Measurements from ENCODE around the gene ARHGAP10. TPM values are rescaled to one million over a fixed set of nuclear protein-coding genes. Genes with fewer than 3 reads are reported as not detected.
"Not testable (repeated sequence)": the region's sequence is repeated elsewhere in the genome, so short reads cannot be mapped to it uniquely, and the experiment has no call there.

The ARHGAP10 gene
- total and polyA plus RNA-seq, 5 donors from 2014 or later = 2.9 to 14.1 (median 4.7) TPM

DNA sequence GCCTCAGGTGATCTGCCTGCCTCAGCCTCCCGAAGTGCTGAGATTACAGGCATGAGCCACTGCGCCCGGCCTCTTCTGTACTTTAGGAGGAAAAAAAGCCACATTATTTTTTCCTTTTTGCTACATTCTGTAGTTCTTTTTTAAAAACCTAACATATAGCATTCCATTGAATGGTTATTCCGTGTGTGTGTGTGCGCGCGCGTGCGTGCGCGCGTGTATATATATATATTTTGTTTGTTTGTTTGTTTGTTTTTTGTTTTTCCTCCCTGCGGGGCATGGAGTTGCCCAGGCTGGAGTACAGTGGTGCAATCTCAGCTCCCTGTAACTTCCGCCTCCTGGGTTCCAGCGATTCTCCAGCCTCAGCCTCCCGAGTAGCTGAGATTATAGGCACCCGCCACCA, 59.5 kb downstream of the ARHGAP10 start:
- no peaks in the 10 kb centered on the region for H3K9me3 ChIP-seq (ENCODE audit: control insufficient read depth in 2 of 2, low read length in 2 of 2)
- ATAC-seq (ENCODE audit: low read depth in 2 of 2) = no peak
- no peak for DNase-seq
- Mint-ChIP-seq H3K27me3 (no peaks in the 10 kb centered on the region), H3K4me3 (peak overlapping the region in 1 of 4 donors; percentile 43), H3K36me3 (no peaks in the 10 kb centered on the region), H3K27ac (peak overlapping the region in 1 of 3 donors; percentile 92), H3K4me1 (peaks cover 23 to 46% (median 40%) of the 10 kb centered on the region in 4 donors), H3K9me3 (no peaks in the 10 kb centered on the region)
- H3K27me3 ChIP-seq (ENCODE audit: control insufficient read depth, insufficient read depth, low read length) = no peaks in the 10 kb centered on the region
- no peak overlapping the region for H3K27ac ChIP-seq (ENCODE audit: insufficient read depth, low read length, poor library complexity, severe bottlenecking)
- no peaks in the 10 kb centered on the region for H3K36me3 ChIP-seq (ENCODE audit: control insufficient read depth, insufficient read depth, low read length)
- no peak overlapping the region for H3K4me3 ChIP-seq (ENCODE audit: low read depth, low read length)
- H3K4me1 ChIP-seq (ENCODE audit: control insufficient read depth, insufficient read depth, low read length, poor library complexity, severe bottlenecking) = peaks cover 22% of the 10 kb centered on the region

GRCh38 chr4:147791865-147792264, 60.0 kb downstream of the ARHGAP10 start:
- peak overlapping the region; percentile 97 for H3K4me3 ChIP-seq (ENCODE audit: low read depth, low read length)
- H3K4me1 Mint-ChIP-seq = peaks cover 23 to 45% (median 40%) of the 10 kb centered on the region in 4 donors
- H3K9me3 ChIP-seq (ENCODE audit: control insufficient read depth in 2 of 2, low read length in 2 of 2) = no peaks in the 10 kb centered on the region
- DNase-seq (no peak), ATAC-seq (ENCODE audit: low read depth in 2 of 2) (no peak)
- no peaks in the 10 kb centered on the region for H3K36me3 ChIP-seq (ENCODE audit: control insufficient read depth, insufficient read depth, low read length)
- H3K4me1 ChIP-seq (ENCODE audit: control insufficient read depth, insufficient read depth, low read length, poor library complexity, severe bottlenecking) = peaks cover 22% of the 10 kb centered on the region
- H3K27ac ChIP-seq (ENCODE audit: insufficient read depth, low read length, poor library complexity, severe bottlenecking) = peak overlapping the region; percentile 64
- H3K36me3 Mint-ChIP-seq = no peaks in the 10 kb centered on the region
- H3K27ac Mint-ChIP-seq = peak overlapping the region; percentile 78 to 95 (median 92)
- no peaks in the 10 kb centered on the region for H3K27me3 Mint-ChIP-seq
- no peaks in the 10 kb centered on the region for H3K9me3 Mint-ChIP-seq
- no peaks in the 10 kb centered on the region for H3K27me3 ChIP-seq (ENCODE audit: control insufficient read depth, insufficient read depth, low read length)
- H3K4me3 Mint-ChIP-seq = peak overlapping the region; percentile 71 to 98 (median 85)

- peak overlapping the region; percentile 9 to 71 (median 42) for H3K4me3 Mint-ChIP-seq
- H3K36me3 Mint-ChIP-seq = peaks cover 3% of the 10 kb centered on the region
- Histone ChIP-seq H3K4me3 (ENCODE audit: low read depth, low read length) (peak overlapping the region; percentile 55), H3K27me3 (ENCODE audit: control insufficient read depth, insufficient read depth, low read length) (no peaks in the 10 kb centered on the region), H3K4me1 (ENCODE audit: control insufficient read depth, insufficient read depth, low read length, poor library complexity, severe bottlenecking) (peaks cover 22% of the 10 kb centered on the region), H3K9me3 (ENCODE audit: control insufficient read depth in 2 of 2, low read length in 2 of 2) (no peaks in the 10 kb centered on the region), H3K27ac (ENCODE audit: insufficient read depth, low read length, poor library complexity, severe bottlenecking) (peak overlapping the region; percentile 34), H3K36me3 (ENCODE audit: control insufficient read depth, insufficient read depth, low read length) (no peaks in the 10 kb centered on the region)
- no peaks in the 10 kb centered on the region for H3K9me3 Mint-ChIP-seq
- peak in 1 of 2 donors; percentile 26 for ATAC-seq (ENCODE audit: low read depth in 2 of 2)
- H3K27me3 Mint-ChIP-seq = no peaks in the 10 kb centered on the region
- peaks cover 23 to 54% (median 36%) of the 10 kb centered on the region in 4 donors for H3K4me1 Mint-ChIP-seq
- peak overlapping the region; percentile 39 to 97 (median 92) for H3K27ac Mint-ChIP-seq
- DNase-seq = peak in 1 of 3 donors; percentile 49
Observed at GRCh38 chr4:147793569-147794313, 61.9 kb downstream of the ARHGAP10 start.

DNA sequence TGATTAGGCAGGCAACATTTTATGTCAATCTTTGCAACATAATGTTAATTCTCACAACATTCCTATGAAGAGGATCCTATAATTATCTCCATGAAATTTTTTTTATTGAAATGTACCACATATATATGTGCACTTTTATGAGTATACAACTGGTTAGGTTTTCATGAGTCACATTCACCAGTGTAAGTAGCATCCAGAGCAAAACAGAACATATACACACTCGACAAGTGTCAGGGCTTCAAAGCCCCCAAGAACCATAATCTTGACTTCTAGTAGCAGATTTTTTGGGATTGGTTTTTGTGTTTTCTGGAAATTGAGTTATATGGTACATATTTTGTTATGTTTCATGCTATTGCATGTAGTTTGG, 62.4 kb downstream of the ARHGAP10 start:
- Histone ChIP-seq H3K27ac (ENCODE audit: insufficient read depth, low read length, poor library complexity, severe bottlenecking) (peak overlapping the region; percentile 34), H3K4me3 (ENCODE audit: low read depth, low read length) (peak overlapping the region; percentile 55), H3K36me3 (ENCODE audit: control insufficient read depth, insufficient read depth, low read length) (no peaks in the 10 kb centered on the region), H3K9me3 (ENCODE audit: control insufficient read depth in 2 of 2, low read length in 2 of 2) (no peaks in the 10 kb centered on the region), H3K4me1 (ENCODE audit: control insufficient read depth, insufficient read depth, low read length, poor library complexity, severe bottlenecking) (peaks cover 25% of the 10 kb centered on the region), H3K27me3 (ENCODE audit: control insufficient read depth, insufficient read depth, low read length) (no peaks in the 10 kb centered on the region)
- H3K4me3 Mint-ChIP-seq = peak overlapping the region in 2 of 4 donors; percentile 22 to 71
- peaks cover 24 to 54% (median 38%) of the 10 kb centered on the region in 4 donors for H3K4me1 Mint-ChIP-seq
- H3K27ac Mint-ChIP-seq = peak overlapping the region in 2 of 3 donors; percentile 92 to 97
- ATAC-seq (ENCODE audit: low read depth in 2 of 2) (no peak), DNase-seq (no peak)
- peaks cover 3% of the 10 kb centered on the region for H3K36me3 Mint-ChIP-seq
- no peaks in the 10 kb centered on the region for H3K27me3 Mint-ChIP-seq
- no peaks in the 10 kb centered on the region for H3K9me3 Mint-ChIP-seq

DNA sequence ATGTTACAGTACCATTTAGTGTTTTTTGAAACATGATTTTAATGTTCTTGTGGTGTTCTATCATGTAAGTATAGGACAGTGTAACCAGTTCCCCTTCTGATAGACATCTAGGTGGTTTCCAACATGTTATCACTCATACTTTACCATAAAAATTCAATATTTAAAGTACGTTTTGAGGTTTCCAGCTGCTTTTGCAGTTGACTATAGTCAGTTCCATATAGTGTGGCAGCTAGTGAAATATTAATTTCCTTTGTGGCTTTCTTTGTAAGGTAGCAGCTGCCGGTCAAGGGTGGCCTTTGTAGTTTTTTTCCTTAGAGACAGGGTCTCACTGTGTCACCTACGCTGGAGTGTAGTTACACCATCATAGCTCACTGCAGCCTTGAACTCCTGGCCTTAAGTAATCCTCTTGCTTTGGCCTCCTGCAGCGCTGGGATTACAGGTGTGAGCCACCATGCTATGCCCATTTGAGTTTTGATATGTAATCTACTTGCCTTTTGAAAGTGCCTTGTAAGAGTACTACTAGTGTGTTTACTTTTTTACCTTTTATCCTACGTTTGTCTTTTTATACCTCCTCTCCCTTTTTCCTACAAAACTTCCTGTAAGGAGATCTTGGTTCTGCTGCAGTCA, 63.0 kb downstream of the ARHGAP10 start:
- ATAC-seq (ENCODE audit: low read depth in 2 of 2) (no peak), DNase-seq (no peak)
- no peaks in the 10 kb centered on the region for H3K9me3 Mint-ChIP-seq
- no peaks in the 10 kb centered on the region for H3K36me3 ChIP-seq (ENCODE audit: control insufficient read depth, insufficient read depth, low read length)
- H3K27me3 ChIP-seq (ENCODE audit: control insufficient read depth, insufficient read depth, low read length) = no peaks in the 10 kb centered on the region
- H3K27ac ChIP-seq (ENCODE audit: insufficient read depth, low read length, poor library complexity, severe bottlenecking) = peak overlapping the region; percentile 34
- peak overlapping the region; percentile 55 for H3K4me3 ChIP-seq (ENCODE audit: low read depth, low read length)
- peaks cover 3% of the 10 kb centered on the region for H3K36me3 Mint-ChIP-seq
- H3K4me1 Mint-ChIP-seq = peaks cover 30 to 55% (median 42%) of the 10 kb centered on the region in 4 donors
- peak overlapping the region in 1 of 4 donors; percentile 2 for H3K4me3 Mint-ChIP-seq
- H3K9me3 ChIP-seq (ENCODE audit: control insufficient read depth in 2 of 2, low read length in 2 of 2) = no peaks in the 10 kb centered on the region
- peak overlapping the region in 2 of 3 donors; percentile 5 to 92 for H3K27ac Mint-ChIP-seq
- H3K4me1 ChIP-seq (ENCODE audit: control insufficient read depth, insufficient read depth, low read length, poor library complexity, severe bottlenecking) = peaks cover 31% of the 10 kb centered on the region
- H3K27me3 Mint-ChIP-seq = no peaks in the 10 kb centered on the region

DNA sequence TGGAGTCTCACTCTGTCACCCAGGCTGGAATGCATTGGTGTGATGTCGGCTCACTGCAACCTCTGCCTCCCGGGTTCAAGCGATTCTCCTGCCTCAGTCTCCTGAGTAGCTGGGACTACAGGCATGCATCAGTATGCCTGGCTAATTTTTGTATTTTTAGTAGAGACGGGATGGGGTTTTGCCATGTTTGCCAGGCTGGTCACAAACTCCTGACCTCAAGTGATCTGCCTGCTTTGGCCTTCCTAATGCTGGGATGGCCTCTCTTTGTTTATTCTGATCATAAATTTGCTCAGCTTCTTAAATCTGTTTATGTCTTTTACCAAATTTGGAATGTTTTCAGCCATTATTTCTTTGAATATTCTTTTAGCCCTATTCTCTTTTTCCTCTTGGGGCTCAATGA, 67.2 kb downstream of the ARHGAP10 start:
- H3K9me3 ChIP-seq (ENCODE audit: control insufficient read depth in 2 of 2, low read length in 2 of 2); H3K27me3 Mint-ChIP-seq; H3K27me3 ChIP-seq (ENCODE audit: control insufficient read depth, insufficient read depth, low read length); H3K36me3 Mint-ChIP-seq; H3K9me3 Mint-ChIP-seq; H3K4me3 Mint-ChIP-seq; H3K36me3 ChIP-seq (ENCODE audit: control insufficient read depth, insufficient read depth, low read length); H3K4me3 ChIP-seq (ENCODE audit: low read depth, low read length); DNase-seq; H3K27ac ChIP-seq (ENCODE audit: insufficient read depth, low read length, poor library complexity, severe bottlenecking); ATAC-seq (ENCODE audit: low read depth in 2 of 2); H3K27ac Mint-ChIP-seq: not testable (repeated sequence)
- H3K4me1 Mint-ChIP-seq = peaks cover 20 to 53% (median 35%) of the 10 kb centered on the region in 4 donors
- H3K4me1 ChIP-seq (ENCODE audit: control insufficient read depth, insufficient read depth, low read length, poor library complexity, severe bottlenecking) = peaks cover 30% of the 10 kb centered on the region

DNA sequence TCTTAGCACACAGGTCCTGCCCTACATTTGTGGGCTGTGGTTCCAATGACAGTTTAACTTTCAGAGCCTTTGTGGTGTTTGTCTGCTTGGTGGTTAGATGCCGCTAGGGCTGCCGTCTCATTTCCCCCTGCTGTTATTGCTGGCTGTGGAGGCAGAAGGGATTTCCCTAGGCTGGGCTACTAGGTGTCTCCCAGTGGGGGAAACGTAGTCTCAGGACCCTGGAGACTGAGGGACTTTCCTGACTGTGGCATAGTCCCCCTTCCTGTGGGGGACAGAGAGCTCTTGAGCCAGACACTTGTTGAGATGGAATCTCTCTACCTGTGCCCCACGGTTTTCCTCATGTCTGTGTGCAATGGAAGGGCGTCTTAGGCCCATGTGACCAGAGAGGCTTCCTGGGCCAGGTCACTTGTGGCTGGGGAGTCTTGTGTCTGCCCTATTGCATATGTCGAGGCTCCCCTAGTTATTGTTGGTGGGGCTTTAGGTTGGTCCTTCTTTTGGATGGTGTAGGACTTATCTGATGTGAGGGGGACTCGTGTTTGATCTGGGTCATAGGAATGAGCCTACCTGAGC, 68.2 kb downstream of the ARHGAP10 start:
- Histone ChIP-seq H3K9me3 (ENCODE audit: control insufficient read depth in 2 of 2, low read length in 2 of 2) (no peaks in the 10 kb centered on the region), H3K4me3 (ENCODE audit: low read depth, low read length) (peak overlapping the region; percentile 21), H3K27me3 (ENCODE audit: control insufficient read depth, insufficient read depth, low read length) (no peaks in the 10 kb centered on the region), H3K27ac (ENCODE audit: insufficient read depth, low read length, poor library complexity, severe bottlenecking) (peak overlapping the region; percentile 31), H3K4me1 (ENCODE audit: control insufficient read depth, insufficient read depth, low read length, poor library complexity, severe bottlenecking) (peaks cover 20% of the 10 kb centered on the region), H3K36me3 (ENCODE audit: control insufficient read depth, insufficient read depth, low read length) (no peaks in the 10 kb centered on the region)
- no peaks in the 10 kb centered on the region for H3K27me3 Mint-ChIP-seq
- peak overlapping the region; percentile 22 to 84 (median 80) for H3K27ac Mint-ChIP-seq
- H3K9me3 Mint-ChIP-seq = no peaks in the 10 kb centered on the region
- H3K4me3 Mint-ChIP-seq = peak overlapping the region in 3 of 4 donors; percentile 8 to 51 (median 44)
- peaks cover 11 to 43% (median 29%) of the 10 kb centered on the region in 4 donors for H3K4me1 Mint-ChIP-seq
- ATAC-seq (ENCODE audit: low read depth in 2 of 2) (peak; percentile 88 to 89), DNase-seq (peak; percentile 43 to 86 (median 49))
- H3K36me3 Mint-ChIP-seq = peaks cover 6% of the 10 kb centered on the region
